Anterior cingulate cortex (tissue), 58 donors: Measurements from ENCODE around the gene SIAH1.
"Not testable (repeated sequence)": the region's sequence is repeated elsewhere in the genome, so short reads cannot be mapped to it uniquely, and the experiment has no call there.

Source experiments
- DNase-seq, 58 donors: peaks; one replicate each; lab custom pipeline; 2025; lab: John Stamatoyannopoulos, UW

The SIAH1 gene

DNA sequence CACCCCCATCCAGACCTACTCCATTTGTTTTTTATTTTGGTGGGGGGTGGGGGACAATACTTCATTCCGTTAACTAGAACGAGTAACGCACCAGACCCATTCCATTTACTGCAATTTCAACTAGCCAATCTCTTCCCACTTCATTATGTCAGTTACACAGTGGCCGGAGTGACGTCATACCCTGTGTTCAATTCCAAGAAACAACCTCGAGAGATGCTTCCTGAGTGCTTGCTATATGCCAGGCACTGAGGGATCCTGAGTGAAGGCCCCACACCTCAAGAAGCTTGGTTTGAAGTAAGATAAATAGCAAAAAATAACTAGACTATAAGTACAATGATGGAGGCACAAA, 9.1 kb upstream of the SIAH1 start:
- DNase-seq, result peak in 10 of 58 donors; percentile 7 to 46 (median 20)

DNA sequence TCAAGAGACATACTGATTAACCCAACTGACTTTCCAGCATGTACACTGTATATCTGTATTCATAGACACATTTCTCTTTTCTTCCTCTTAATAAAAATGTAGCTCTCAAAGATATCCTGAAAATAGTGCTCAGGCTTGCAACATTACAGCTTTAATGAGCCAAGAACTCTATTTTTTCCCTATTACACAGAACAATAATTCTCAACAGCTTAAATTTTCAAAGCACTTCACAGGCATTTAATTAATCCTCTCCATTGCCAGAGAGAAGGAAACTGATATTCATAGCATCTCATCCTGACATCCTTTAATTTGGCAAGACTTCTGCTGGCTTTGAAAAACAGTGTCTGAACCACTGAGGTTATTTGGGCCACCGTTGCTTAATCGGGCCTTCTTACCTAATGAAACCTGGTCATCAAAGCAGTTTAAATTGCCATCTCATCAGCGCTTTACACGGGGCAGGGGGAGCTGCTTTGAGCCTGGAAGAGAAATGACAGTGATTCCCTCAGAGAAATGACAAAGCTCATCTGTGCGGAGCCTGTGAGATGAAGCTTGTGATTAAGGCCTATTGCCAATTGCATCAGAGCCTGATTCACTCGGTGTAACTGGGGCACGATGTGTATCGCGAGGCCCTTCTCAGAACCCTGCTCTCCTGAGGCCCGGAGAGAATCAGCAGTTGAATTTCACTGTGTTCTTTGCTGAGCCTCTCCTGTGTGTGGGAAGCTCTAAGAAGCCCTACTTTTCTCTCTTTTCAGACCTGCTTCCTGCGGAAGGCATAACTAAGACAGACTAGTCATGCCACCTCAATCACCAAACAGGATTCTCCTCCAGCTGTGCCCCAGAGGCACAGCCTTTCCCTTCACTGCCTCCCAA, 8.5 kb upstream of the SIAH1 start:
- DNase-seq, result peak in 56 of 58 donors; percentile 7 to 87 (median 62)

GRCh38 chr16:48392407-48392806, 7.2 kb upstream of the SIAH1 start:
- DNase-seq, result no peak

GRCh38 chr16:48386559-48387312, 1.5 kb upstream of the SIAH1 start:
- no peak for DNase-seq

DNA sequence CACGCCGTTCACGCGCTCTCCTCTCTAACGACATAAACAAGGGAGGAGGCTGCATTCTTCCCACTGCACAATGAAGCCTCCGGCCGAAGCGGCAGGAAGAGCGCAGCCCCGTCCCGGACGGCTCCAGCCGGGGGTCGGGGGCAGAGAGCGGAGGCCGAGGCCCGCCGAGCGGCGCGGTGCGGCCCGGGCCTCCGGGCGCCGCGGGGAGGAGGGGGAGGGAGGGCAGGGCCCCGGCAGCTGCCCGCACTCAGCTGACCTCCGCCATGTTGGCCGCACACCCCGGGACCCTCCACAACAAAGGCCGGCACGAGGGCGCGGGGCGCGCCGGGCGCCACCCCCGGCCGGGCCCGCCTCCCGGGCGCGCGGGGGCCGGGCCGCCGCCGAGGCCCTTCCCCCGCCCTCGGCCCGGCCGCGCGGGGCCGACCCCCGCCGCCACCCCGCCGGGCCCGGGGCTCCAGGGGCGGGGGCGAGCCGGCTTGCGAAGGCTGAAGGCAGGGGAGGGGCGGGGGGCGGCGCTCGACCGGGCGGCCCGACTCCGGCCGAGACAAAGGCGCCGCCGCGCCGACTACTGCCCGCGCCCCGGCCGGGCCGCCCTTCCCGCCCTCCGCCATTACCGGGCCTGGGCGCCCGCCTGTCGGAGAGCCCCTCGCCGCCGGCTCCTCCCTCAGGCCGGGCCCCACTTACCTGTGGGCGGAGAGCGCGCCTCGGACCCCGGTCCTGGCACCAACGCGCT, 527 bp downstream of the SIAH1 start:
- DNase-seq, result peak in 49 of 58 donors; percentile 15 to 73 (median 56)

GRCh38 chr16:48383877-48384519, 1.2 kb downstream of the SIAH1 start:
- peak in 1 of 58 donors; percentile 56 for DNase-seq

- DNase-seq, result no peak
Measured at GRCh38 chr16:48383009-48383876, 2.0 kb downstream of the SIAH1 start.

DNA sequence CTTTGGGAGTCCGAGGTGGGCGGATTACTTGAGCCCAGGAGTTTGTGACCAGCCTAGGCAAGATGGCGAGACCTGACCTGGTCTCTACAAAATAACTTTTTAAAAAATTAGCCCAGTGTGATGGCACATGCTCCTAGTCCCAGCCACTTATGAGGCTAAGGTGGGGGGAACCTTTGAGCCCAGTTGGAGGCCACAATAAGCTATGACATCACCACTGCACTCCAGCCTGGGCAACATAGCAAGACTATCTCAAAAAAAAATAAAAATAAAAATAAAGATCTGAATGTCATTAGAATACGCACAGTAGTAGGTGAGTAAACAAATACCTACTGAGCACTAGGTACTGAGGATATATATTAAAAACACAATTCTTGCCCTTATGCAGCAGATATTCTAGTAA, 3.1 kb downstream of the SIAH1 start:
- DNase-seq, result no peak

GRCh38 chr16:48381201-48381600, 4.0 kb downstream of the SIAH1 start:
- DNase-seq, result no peak

GRCh38 chr16:48378836-48379235, 6.4 kb downstream of the SIAH1 start:
- no peak for DNase-seq

- no peak for DNase-seq
Measured at GRCh38 chr16:48378276-48378675, 6.9 kb downstream of the SIAH1 start.

DNA sequence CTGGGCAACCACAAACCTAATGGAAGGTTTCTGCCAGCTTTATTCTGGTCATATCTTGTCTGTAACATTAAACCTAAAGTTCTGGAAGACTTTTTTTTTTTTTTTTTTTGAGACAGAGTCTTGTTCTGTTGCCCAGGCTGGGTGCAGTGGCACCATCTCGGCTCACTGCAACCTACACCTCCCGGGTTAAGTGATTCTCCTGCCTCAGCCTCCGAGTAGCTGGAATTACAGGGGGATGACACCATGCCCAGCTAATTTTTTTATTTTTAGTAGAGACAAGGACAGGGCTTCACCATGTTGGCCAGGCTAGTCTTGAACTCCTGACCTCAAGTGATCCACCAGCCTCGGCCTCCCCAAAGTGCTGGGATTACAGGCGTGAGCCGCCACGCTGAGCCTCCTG, 7.9 kb downstream of the SIAH1 start:
- DNase-seq, result not testable (repeated sequence)

DNA sequence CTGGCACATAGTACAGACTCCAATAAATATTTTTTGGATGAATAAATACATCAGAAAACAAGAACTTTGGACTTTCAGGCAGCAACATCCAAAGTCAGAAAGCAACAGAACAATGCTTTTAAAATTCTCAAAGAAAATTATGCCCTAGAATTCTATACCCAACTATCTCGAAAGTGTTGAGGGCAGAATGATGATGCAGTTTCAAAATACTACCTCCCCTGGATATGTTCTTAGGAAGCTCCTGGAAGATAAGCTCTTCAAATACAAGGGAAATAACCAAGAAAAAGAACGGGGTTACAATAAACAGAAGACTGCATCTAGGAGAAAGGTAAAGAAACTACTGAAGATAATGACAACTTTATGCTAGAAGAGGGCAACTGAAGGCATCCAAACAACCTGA, 11.0 kb downstream of the SIAH1 start:
- no peak for DNase-seq

DNA sequence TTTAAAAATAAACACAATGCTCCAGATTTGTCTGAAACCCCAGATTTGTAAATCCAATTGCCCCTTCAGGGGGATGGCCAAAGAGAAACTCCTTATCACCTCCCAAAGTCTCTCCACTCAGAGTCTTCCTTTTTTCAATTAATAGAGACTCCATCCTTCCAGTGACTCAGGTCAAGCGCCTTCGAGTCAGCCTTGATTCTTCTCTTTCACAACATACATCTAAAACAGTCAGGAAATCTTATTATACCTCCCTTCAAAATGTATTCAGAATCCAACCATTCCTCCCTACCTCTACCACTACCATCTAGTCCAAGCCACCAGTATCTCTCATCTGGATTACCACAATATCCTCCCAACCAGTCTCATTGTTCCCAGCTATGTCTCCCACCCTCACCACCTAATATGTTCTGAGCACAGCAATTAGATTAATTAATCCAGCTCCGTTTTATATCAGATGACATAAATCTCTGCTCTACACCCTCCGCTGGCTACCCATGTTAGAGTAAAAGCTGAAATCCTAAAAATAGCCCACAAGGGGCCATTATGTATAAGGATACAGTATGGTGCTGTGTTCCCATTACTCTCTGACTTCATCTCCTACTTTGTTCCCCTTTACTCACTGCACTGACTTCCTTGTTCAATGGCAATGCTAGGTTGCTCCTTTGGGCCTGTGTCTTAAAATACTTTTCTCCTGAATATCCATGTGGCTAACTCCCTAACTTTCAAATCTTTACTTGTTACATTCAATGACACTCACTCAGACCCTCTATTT, 11.8 kb downstream of the SIAH1 start:
- no peak for DNase-seq

- no peak for DNase-seq
Measured at GRCh38 chr16:48372744-48373143, 12.5 kb downstream of the SIAH1 start.

GRCh38 chr16:48371393-48371780, 13.8 kb downstream of the SIAH1 start:
- no peak for DNase-seq

- DNase-seq, result not testable (repeated sequence)
Measured at GRCh38 chr16:48370668-48371392, 14.4 kb downstream of the SIAH1 start.

DNA sequence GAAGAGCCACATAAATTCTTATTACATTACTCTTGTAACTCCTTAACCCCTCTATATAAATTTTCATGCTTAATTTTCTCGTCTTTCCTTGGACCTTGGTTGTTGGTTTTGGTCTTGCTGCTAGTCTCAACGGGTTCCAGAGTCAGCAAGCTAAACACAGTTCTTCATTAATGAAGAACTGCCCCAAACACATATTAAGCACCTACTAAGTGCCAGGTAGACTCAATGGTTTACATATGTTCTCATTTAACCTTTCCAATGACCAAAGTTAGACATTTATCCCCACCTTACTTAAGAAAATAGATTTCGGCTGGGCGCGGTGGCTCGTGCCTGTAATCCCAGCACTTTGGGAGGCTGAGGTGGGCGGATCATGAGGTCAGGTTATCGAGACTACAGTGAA, 15.0 kb downstream of the SIAH1 start:
- no peak for DNase-seq
